Liver (tissue), 3 donors: ENCODE measurements around the gene PLEKHB2.

Experiments used
- EGR1 ChIP-seq, 2 donors: IDR thresholded peaks; 2 replicates each; pipeline ENCODE4 v1.6.1; 2016 to 2018; ENCODE audit warnings: antibody characterized with exemption in 2 of 2, low read depth in 2 of 2
- FOXA1 ChIP-seq: IDR thresholded peaks from 2 replicates; pipeline ENCODE4 v1.6.1; 2016; ENCODE audit warnings: antibody characterized with exemption
- GABPA ChIP-seq, 2 donors: IDR thresholded peaks in 1 of 2; conservative IDR thresholded peaks in 1 of 2; 2 replicates each; pipeline ENCODE4 v1.6.1; 2016; ENCODE audit warnings: antibody characterized with exemption in 2 of 2, mild to moderate bottlenecking in 1 of 2, moderate library complexity in 1 of 2
- HNF4G ChIP-seq: IDR thresholded peaks from 2 replicates; pipeline ENCODE4 v1.6.1; 2016; ENCODE audit warnings: antibody characterized with exemption
- JUND ChIP-seq, 2 donors: IDR thresholded peaks; 2 replicates each; pipeline ENCODE4 v1.6.1; 2016; ENCODE audit warnings: antibody characterized with exemption in 2 of 2
- RAD21 ChIP-seq, 2 donors: IDR thresholded peaks; 2 replicates each; pipeline ENCODE4 v1.6.1; 2016; ENCODE audit warnings: antibody characterized with exemption in 2 of 2, mild to moderate bottlenecking in 2 of 2
- TAF1 ChIP-seq: conservative IDR thresholded peaks from 2 replicates; pipeline ENCODE4 v1.6.1; 2016; ENCODE audit warnings: antibody characterized with exemption, mild to moderate bottlenecking
- YY1 ChIP-seq: IDR thresholded peaks from 2 replicates; pipeline ENCODE4 v1.6.1; 2016; ENCODE audit warnings: antibody characterized with exemption, mild to moderate bottlenecking
- TF ChIP-seq, protein P1 (sequence below): fragments of 150-350 bp; IDR thresholded peaks from 2 replicates; pipeline ENCODE4 v1.5.1; 2017; ENCODE audit warnings: improper control_type of control experiment, low read depth, low read length; ENCODE audit not compliant: missing input control
- TF ChIP-seq, protein P2 (sequence below): IDR thresholded peaks from 2 replicates; pipeline ENCODE4 v1.6.1; 2016; ENCODE audit warnings: antibody characterized with exemption
- TF ChIP-seq, protein P3 (sequence below): IDR thresholded peaks from 2 replicates; pipeline ENCODE4 v1.6.1; 2016; ENCODE audit warnings: antibody characterized with exemption
- TF ChIP-seq, protein P4 (sequence below): IDR thresholded peaks from 2 replicates; pipeline ENCODE4 v1.6.1; 2016; ENCODE audit warnings: antibody characterized with exemption
- TF ChIP-seq, protein P5 (sequence below): IDR thresholded peaks from 2 replicates; pipeline ENCODE4 v1.6.1; 2016; ENCODE audit warnings: antibody characterized with exemption, mild to moderate bottlenecking
- donor health status: healthy.
- donor health status: healthy.

DNA sequence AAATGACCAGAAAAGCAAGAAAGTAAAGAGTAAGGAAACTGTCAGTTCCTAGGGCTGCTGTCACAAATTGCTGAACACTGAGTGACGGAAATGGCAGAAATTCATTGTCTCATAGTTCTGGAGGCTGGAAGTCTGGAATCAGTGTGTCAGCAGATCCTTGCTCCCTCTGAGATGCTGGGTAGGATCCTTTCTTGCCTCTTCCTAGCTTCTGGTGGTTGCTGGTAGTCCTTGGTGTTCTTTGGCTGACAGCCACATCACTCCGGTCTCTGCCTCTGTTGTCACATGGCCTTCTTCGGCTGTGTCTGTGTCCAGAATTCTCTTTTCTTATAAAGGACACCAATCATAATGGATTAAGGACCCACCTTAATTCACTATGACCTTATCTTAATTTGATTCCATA lies 21.9 kb downstream of the PLEKHB2 start:
- no peak for TF ChIP-seq HNF4G
- TF ChIP-seq TAF1, result no peak
- TF ChIP-seq, protein P1, sequence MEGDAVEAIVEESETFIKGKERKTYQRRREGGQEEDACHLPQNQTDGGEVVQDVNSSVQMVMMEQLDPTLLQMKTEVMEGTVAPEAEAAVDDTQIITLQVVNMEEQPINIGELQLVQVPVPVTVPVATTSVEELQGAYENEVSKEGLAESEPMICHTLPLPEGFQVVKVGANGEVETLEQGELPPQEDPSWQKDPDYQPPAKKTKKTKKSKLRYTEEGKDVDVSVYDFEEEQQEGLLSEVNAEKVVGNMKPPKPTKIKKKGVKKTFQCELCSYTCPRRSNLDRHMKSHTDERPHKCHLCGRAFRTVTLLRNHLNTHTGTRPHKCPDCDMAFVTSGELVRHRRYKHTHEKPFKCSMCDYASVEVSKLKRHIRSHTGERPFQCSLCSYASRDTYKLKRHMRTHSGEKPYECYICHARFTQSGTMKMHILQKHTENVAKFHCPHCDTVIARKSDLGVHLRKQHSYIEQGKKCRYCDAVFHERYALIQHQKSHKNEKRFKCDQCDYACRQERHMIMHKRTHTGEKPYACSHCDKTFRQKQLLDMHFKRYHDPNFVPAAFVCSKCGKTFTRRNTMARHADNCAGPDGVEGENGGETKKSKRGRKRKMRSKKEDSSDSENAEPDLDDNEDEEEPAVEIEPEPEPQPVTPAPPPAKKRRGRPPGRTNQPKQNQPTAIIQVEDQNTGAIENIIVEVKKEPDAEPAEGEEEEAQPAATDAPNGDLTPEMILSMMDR, result no peak
- TF ChIP-seq EGR1 (IDR thresholded peaks at IDR 0.05; ENCODE audit: low read depth in 2 of 2), result no peak
- TF ChIP-seq, protein P2, sequence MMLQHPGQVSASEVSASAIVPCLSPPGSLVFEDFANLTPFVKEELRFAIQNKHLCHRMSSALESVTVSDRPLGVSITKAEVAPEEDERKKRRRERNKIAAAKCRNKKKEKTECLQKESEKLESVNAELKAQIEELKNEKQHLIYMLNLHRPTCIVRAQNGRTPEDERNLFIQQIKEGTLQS, result no peak
- no peak for TF ChIP-seq YY1
- TF ChIP-seq, protein P3, sequence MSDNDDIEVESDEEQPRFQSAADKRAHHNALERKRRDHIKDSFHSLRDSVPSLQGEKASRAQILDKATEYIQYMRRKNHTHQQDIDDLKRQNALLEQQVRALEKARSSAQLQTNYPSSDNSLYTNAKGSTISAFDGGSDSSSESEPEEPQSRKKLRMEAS, result no peak
- TF ChIP-seq, protein P4, sequence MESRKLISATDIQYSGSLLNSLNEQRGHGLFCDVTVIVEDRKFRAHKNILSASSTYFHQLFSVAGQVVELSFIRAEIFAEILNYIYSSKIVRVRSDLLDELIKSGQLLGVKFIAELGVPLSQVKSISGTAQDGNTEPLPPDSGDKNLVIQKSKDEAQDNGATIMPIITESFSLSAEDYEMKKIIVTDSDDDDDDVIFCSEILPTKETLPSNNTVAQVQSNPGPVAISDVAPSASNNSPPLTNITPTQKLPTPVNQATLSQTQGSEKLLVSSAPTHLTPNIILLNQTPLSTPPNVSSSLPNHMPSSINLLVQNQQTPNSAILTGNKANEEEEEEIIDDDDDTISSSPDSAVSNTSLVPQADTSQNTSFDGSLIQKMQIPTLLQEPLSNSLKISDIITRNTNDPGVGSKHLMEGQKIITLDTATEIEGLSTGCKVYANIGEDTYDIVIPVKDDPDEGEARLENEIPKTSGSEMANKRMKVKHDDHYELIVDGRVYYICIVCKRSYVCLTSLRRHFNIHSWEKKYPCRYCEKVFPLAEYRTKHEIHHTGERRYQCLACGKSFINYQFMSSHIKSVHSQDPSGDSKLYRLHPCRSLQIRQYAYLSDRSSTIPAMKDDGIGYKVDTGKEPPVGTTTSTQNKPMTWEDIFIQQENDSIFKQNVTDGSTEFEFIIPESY, result no peak
- no peak for TF ChIP-seq FOXA1
- TF ChIP-seq, protein P5, sequence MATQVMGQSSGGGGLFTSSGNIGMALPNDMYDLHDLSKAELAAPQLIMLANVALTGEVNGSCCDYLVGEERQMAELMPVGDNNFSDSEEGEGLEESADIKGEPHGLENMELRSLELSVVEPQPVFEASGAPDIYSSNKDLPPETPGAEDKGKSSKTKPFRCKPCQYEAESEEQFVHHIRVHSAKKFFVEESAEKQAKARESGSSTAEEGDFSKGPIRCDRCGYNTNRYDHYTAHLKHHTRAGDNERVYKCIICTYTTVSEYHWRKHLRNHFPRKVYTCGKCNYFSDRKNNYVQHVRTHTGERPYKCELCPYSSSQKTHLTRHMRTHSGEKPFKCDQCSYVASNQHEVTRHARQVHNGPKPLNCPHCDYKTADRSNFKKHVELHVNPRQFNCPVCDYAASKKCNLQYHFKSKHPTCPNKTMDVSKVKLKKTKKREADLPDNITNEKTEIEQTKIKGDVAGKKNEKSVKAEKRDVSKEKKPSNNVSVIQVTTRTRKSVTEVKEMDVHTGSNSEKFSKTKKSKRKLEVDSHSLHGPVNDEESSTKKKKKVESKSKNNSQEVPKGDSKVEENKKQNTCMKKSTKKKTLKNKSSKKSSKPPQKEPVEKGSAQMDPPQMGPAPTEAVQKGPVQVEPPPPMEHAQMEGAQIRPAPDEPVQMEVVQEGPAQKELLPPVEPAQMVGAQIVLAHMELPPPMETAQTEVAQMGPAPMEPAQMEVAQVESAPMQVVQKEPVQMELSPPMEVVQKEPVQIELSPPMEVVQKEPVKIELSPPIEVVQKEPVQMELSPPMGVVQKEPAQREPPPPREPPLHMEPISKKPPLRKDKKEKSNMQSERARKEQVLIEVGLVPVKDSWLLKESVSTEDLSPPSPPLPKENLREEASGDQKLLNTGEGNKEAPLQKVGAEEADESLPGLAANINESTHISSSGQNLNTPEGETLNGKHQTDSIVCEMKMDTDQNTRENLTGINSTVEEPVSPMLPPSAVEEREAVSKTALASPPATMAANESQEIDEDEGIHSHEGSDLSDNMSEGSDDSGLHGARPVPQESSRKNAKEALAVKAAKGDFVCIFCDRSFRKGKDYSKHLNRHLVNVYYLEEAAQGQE, result no peak
- no peak for TF ChIP-seq GABPA (IDR thresholded peaks at IDR 0.05 in 1 of 2, conservative IDR thresholded peaks at IDR 0.05 in 1 of 2)
- no peak for TF ChIP-seq RAD21 (IDR thresholded peaks at IDR 0.05)
- no peak for TF ChIP-seq JUND (IDR thresholded peaks at IDR 0.05)
